T1000 (cell line): ENCODE results near the gene FYTTD1.

Experiments used
- DNase-seq: peaks from one replicate; lab custom pipeline; 2025; ENCODE audit warnings: mixed read lengths; lab: John Stamatoyannopoulos, UW

FYTTD1 gene

GRCh38 chr3:197737749-197738462, 11.8 kb upstream of the FYTTD1 start:
- no peak for DNase-seq

DNA sequence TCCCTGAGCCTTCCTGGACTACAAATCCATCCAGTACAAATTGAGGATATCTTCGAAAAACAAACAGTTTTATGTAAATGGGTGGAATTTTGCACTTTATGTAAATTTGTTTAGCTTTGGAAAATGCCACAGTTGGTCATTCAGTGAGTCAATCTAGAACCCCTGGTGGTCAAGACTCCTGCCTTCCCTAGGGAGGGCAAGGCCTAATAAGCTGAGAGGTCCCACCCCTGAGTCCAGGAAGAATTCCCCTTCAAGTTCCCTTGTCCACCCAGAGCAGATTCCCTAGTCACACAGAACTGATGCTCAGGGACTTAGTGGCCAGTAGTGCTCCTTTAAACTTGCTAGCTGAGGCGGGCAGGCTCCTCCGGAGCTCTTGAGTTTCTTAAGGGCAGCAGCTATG, 6.9 kb upstream of the FYTTD1 start:
- no peak for DNase-seq

DNA sequence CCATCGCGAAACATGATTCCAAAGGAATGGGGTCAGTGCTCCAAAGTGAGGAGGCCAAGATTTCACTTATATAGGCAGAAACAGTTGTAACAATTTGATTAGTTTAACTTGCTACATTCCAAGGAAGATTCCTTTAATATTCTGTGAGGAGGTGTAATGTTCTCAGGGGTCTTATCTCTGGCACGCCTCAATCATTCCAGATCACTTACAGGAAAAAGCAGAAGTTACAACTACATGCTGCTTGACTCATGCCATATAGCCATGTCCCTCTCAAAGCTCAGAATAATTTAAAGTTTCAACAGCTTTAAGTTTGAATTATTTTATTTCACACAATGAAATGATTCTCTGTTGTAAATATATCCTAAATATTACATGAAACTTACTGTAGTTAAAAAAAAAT, 3.5 kb upstream of the FYTTD1 start:
- DNase-seq = no peak

DNA sequence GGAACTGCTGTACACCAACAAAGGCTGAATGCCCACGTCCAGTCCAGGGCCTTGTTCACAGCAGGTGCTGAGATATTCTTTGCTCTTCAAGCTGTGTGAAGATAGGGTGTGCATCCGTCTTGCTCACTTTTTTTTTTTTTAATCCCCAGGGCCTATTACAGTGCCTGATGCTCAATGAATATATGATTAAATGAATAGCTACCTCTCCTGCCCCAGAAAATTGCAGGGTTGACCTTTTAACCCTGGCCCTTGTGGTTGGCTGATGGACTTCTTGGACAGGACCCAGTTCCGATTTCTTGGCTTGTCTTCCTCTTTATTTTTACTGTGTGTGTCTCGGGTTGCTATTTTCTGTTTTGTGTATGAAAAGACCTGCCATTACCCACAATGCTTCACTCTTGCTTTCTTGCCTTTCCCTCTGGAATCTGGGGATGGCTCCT, 2.9 kb upstream of the FYTTD1 start:
- DNase-seq = no peak

GRCh38 chr3:197748597-197749314, 927 bp upstream of the FYTTD1 start:
- DNase-seq = no peak

GRCh38 chr3:197749315-197749600, 425 bp upstream of the FYTTD1 start:
- peak; percentile 31 for DNase-seq

GRCh38 chr3:197750396-197750831, 731 bp downstream of the FYTTD1 start:
- no peak for DNase-seq

DNA sequence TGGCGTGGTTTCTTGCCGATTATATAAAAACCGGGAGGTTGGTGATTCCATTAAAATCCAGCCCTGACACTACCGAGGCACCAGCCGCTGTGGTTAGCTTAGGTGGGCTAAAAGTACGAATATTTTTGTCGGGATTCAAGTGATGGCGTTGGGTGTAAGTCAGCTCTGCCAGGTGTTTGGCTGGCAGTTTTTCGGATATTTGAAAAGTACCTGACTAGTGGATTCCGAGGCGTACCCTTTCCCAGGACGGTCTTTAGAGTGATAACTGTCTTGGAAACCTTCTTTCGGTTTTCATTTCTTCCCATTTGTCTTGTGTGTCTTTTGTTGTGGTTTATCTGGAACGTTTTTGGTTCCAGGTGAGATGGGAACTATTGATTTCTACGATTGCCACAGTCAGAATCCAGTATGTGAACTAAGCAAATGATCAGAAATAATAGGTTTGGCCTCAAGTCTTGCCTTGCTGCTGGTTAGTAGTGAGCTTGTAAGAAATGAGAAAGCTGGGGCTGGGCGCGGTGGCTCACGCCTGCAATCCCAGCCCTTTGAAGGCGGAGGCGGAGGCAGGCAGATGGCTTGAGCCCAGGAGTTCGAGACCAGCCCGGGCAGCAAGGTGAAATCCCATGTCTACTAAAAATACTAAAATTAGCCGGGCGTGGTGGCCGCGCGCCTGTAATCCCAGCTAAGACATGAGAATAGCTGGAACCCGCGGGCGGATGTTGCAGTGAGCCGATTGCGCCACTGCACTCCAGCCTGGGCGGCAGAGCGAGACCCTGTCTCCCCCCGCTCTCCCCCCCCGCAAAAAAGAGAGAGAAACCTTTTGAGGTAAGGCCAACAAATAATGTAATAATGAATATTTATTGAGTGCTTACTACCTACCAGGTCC, 1.4 kb downstream of the FYTTD1 start:
- no peak for DNase-seq

GRCh38 chr3:197752107-197752506, 2.4 kb downstream of the FYTTD1 start:
- no peak for DNase-seq

GRCh38 chr3:197753263-197753662, 3.6 kb downstream of the FYTTD1 start:
- DNase-seq = no peak

DNA sequence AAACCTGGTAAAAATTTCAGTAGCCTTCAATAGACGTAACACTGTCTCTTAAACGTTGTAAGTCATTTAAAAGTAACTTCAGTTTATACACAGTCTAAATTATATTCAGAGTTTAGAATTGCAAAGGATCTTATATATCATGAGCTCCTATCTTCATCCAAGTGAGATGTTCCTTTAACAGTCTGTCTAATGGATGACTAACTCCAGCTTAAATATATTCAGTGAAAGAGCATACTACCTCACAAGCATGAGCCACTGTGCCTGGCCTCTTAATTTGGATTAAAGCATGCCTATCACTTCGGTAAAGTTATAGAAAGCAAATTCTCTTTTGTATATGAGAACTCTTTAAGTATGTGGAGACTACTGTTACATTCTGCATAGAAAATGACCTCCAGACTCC, 7.0 kb downstream of the FYTTD1 start:
- DNase-seq = no peak

DNA sequence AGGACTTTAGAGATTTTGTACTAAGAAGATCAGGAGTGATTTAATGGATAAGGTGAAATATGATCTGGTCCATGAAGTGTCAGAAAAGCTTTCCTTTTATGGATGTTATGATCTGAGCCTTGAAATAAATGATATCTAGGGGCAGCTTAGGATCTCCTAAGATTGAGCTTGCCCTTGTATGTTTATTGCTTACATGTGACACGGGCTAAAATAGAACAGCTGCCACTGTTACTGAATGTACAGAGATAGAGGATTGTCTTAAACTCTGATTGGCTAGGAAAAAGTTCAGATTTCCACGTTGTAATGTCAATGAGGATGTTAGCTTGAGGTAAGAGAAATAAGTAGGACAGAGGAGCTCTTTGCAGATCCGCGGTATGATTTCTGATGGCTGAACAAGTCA, 8.8 kb downstream of the FYTTD1 start:
- DNase-seq = no peak

GRCh38 chr3:197761784-197762183, 12.1 kb downstream of the FYTTD1 start:
- no peak for DNase-seq

DNA sequence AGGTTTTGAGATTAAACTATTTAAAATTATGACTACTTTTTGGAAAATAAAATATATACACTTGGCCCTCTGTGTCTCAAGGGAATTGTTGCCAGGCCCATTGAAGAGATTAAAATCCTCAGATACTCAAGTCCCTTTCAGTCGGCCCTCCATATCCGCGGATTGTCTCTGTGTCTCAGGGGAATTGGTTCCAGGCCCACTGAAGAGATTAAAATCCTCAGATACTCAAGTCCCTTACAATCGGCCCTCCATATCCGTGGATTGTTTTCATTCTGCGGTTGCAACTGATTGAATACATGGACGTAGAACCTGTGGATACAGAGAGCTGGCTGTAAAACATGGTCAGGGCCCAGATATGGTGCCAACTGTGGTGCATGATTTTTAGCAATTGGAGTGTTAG, 25.6 kb downstream of the FYTTD1 start:
- no peak for DNase-seq

DNA sequence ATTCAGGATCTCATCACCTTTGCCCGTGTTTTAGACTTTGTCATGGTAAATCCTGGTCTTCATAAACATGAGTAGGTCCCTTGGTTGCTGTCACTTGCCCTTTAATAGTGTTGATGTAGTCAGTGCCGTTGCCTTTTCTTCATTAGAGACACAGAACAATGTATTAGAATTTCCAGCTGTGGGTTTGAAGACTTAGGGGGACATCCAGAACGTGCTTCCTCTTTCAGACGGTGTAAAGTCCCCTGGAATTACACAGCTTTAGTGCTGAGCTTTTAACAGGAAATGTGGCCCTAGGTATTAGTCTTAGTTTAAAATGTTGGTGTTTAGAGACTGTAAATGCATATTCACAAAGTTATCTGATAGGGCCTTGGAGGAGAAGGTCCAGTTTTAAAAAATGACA, 32.5 kb downstream of the FYTTD1 start:
- no peak for DNase-seq

DNA sequence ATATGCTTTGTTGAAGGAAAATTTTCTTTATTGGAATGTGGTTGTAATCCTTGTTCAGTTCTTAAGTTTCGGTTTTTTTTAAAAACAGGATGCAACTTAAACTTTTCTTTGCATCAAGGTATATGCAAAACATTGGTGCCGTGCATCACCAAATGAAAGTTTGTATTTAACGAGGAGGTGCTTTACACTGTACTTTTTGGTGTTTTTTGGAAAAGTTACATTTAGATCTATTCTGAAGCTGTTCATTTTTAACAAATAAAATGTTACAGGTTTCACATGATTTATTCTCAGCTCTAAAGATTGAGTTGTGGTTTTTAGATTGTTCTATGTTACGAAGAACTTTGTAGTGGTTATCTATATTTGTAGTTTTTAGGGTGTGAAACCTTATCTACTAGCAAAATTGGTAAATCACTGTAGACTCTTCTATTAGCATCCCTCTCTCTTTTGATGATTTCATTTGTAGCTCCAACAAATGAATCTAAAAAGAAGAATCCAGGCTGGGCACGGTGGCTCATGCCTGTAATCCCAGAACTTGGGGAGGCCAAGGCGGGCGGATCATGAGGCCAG, 34.4 kb downstream of the FYTTD1 start:
- no peak for DNase-seq

DNA sequence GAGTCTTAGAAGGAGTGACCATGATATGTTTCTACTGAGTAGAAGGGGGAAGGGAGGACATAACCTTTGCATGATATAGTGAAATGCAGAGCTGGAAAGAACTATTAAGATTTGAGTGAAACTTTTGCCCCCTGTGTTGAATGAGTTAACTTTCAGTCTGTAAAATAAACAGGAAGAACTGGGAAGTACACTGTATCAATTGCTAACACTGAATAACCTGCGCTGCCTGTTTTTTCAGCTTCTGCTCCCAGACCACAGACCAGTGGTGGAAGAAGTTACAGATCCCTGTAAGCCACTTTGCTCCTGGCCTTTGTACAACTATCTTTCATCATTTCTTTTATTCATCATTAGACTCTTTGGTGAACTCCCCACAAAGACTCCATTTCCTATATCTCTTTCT, 37.7 kb downstream of the FYTTD1 start:
- no peak for DNase-seq

- no peak for DNase-seq
These were observed 39.6 kb downstream of the FYTTD1 start for GRCh38 chr3:197789309-197789708.

DNA sequence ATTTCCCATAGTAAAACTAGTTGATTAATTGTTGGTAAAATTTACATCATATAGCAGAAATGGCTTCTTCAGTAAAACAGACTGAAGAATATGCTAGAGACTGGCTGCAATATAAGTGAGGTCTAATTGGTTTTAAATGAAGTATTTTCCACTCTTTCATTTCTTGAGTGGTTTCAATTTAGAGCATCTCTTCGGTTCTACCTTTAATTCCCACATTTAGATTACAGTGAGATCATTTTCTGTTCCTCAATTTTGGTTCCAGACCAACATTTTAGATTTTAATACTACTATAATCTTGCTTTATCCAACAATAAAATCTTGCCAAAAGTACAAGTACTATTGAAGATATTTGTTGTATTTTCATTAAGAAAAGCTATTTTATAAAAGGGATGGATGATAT, 40.4 kb downstream of the FYTTD1 start:
- DNase-seq = no peak

- DNase-seq = peak; percentile 62
These were observed 41.6 kb downstream of the FYTTD1 start, which contains the start of gene LRCH3 for GRCh38 chr3:197791113-197791891. TSS of gene LRCH3 (plus strand) at chr3:197791254. CDS start at chr3:197791279, 25 bp downstream.

DNA sequence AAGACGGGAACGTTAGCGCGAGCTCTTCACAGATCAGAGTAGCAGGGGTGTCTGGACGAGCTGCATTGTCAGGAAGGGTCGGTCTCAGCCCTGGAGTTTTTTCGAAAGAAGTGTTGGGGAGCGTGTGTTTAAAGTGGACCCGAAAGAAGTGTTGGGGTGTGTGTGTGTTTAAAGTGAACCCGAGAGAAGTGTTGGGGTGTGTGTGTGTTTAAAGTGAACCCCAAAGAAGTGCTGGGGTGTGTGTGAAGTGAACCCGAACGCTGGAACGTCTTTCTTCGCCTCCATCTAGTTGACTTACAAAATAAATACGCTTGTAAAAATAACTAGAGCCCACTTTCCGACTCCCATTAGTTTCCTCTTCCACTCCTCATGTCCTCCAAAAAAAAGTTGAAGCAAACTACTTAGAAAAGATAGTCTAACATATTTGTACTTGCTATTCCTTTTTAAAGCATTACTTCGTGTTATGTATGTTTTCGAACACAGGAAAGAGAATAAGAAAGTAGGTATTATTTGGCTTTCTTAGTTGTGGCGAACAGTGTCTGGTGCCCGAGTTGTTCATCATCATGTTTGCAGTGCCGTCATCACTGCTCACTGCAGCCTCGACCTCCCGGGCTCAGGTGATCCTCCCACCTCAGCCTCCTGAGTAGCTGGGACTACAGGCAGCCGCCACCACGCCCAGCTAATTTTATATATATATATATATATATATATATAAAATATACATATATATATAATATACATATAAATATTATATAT, 42.4 kb downstream of the FYTTD1 start:
- DNase-seq = no peak
